ENCODE data around the gene RMDN2.
A peak's percentile ranks its signal among the peaks of the same experiment; 100 is the strongest.

Gene RMDN2

GRCh38 chr2:37887286-37887685, 37.8 kb upstream of the RMDN2 start:
- in situ Hi-C loops (cut with MboI; ENCODE audit: low pct_unique_long_range_greater_than_20kb, low sequenced_read_pairs, unreplicated experiment): loop anchor here (25.0 kb wide), 1 partner anchor 725 kb away; the partner anchor contains the start of gene EIF2AK2
- no peak for DNase-seq (ENCODE audit: low spot score)
- TF ChIP-seq, protein P1, sequence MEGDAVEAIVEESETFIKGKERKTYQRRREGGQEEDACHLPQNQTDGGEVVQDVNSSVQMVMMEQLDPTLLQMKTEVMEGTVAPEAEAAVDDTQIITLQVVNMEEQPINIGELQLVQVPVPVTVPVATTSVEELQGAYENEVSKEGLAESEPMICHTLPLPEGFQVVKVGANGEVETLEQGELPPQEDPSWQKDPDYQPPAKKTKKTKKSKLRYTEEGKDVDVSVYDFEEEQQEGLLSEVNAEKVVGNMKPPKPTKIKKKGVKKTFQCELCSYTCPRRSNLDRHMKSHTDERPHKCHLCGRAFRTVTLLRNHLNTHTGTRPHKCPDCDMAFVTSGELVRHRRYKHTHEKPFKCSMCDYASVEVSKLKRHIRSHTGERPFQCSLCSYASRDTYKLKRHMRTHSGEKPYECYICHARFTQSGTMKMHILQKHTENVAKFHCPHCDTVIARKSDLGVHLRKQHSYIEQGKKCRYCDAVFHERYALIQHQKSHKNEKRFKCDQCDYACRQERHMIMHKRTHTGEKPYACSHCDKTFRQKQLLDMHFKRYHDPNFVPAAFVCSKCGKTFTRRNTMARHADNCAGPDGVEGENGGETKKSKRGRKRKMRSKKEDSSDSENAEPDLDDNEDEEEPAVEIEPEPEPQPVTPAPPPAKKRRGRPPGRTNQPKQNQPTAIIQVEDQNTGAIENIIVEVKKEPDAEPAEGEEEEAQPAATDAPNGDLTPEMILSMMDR (IDR thresholded peaks at IDR 0.05; ENCODE audit: extremely low read depth, insufficient read depth, missing control alignments): no peak

- in situ Hi-C loops (cut with MboI; ENCODE audit: low pct_unique_long_range_greater_than_20kb, low sequenced_read_pairs, unreplicated experiment): loop anchor here (10.0 to 25.0 kb wide), 2 partner anchors 374 to 729 kb away; partner anchors contain the start of gene EIF2AK2
- DNase-seq (ENCODE audit: low spot score): peak; percentile 52
- TF ChIP-seq, protein P1 (IDR thresholded peaks at IDR 0.05; ENCODE audit: extremely low read depth, insufficient read depth, missing control alignments): peak; percentile 85
Observed at GRCh38 chr2:37890893-37891495, 34.1 kb upstream of the RMDN2 start.

- in situ Hi-C loops (cut with MboI; ENCODE audit: low pct_unique_long_range_greater_than_20kb, low sequenced_read_pairs, unreplicated experiment): loop anchor here (10.0 to 25.0 kb wide), 2 partner anchors 373 to 730 kb away; partner anchors contain the start of gene EIF2AK2
- no peak for DNase-seq (ENCODE audit: low spot score)
- TF ChIP-seq, protein P1 (IDR thresholded peaks at IDR 0.05; ENCODE audit: extremely low read depth, insufficient read depth, missing control alignments): no peak
Observed at GRCh38 chr2:37891846-37892435, 33.1 kb upstream of the RMDN2 start.

DNA sequence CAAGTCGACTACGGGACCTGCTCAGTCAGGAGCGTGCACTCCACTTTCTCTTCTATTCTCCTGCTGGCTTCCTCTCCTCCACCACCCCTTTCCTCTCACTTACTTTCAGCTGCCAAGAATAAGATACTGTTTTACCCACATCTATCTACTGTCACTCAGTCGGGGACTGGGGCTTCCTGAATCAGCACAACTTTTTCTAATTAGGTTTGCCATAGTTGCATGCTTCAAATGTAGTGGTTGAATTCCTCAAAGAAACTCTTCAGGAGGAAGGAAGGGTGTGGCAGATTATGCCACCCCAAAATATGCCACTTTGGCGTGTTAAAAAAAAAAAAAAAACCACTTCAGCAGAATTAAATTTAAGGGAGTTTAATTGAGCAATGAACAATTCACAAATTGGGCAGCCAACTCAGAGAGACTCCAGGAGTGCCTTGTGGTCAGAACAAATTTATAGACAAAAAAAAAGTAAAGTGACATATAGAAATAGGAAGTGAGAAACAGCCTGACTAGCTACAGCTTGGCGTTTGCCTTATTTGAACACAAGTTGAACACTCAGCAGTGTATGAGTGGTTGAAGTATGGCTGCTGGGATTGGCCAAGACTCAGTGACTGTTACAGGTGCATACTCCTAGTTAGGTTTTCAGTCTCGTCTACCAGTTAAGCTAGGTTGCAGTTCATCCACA, 32.5 kb upstream of the RMDN2 start:
- DNase-seq (ENCODE audit: low spot score): peak; percentile 58
- in situ Hi-C loops (cut with MboI; ENCODE audit: low pct_unique_long_range_greater_than_20kb, low sequenced_read_pairs, unreplicated experiment): loop anchor here (10.0 to 25.0 kb wide), 2 partner anchors 372 to 730 kb away; partner anchors contain the start of gene EIF2AK2
- TF ChIP-seq, protein P1 (IDR thresholded peaks at IDR 0.05; ENCODE audit: extremely low read depth, insufficient read depth, missing control alignments): no peak

DNA sequence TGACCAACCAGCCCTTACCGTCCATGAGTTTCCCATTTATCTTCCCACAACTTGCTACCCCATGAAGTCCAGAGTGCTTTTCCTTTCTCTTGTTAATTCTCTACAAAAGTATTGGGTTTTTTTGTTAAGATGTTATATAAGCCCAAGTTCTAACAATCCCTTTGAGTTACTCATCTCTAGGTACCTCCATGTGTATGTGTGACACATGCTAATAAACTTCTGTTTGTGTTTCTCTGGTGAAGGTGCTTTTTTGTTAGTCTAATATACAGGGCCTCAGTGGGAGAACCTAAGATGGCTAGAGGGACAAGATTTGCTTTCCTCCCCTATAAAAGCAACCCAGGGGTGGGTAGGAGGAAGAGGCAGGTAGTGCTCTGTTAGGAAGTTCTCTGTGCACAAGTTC, 31.8 kb upstream of the RMDN2 start:
- in situ Hi-C loops (cut with MboI; ENCODE audit: low pct_unique_long_range_greater_than_20kb, low sequenced_read_pairs, unreplicated experiment): loop anchor here (10.0 to 25.0 kb wide), 2 partner anchors 371 to 731 kb away; partner anchors contain the start of gene EIF2AK2

DNA sequence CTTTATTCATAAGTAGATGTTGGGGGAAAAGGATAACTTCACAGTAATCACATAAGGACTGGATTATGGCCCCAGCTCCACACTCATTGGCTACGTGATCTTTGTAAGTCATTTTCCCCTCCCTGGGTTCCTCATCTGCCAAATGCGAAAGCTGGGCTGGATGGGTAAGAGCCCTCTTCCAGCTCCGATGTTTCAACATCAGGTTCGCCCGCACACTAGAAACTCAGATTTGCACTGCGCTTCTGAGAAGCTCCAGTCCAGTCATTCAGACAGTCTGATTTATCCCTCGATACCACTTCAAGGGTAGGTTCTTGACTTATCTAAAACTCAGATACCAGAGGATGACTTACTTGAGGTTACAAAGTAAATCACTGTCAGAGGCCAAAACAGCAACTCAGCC, 31.0 kb upstream of the RMDN2 start:
- no peak for DNase-seq (ENCODE audit: low spot score)
- in situ Hi-C loops (cut with MboI; ENCODE audit: low pct_unique_long_range_greater_than_20kb, low sequenced_read_pairs, unreplicated experiment): loop anchor here (10.0 to 25.0 kb wide), 2 partner anchors 371 to 732 kb away; partner anchors contain the start of gene EIF2AK2
- TF ChIP-seq, protein P1 (IDR thresholded peaks at IDR 0.05; ENCODE audit: extremely low read depth, insufficient read depth, missing control alignments): no peak

More for the DNA sequence above, 31.8 kb upstream of the RMDN2 start:
- no peak for DNase-seq (ENCODE audit: low spot score)
- TF ChIP-seq, protein P1 (IDR thresholded peaks at IDR 0.05; ENCODE audit: extremely low read depth, insufficient read depth, missing control alignments): no peak
